CD4-positive, alpha-beta T cell (primary cell): Measurements from ENCODE around the gene PROB1. TPM values are rescaled to one million over a fixed set of nuclear protein-coding genes. Genes with fewer than 3 reads are reported as not detected.

Experiments
- ATAC-seq: fragments of 200-7000 bp; cut with Tn5 transposase; one replicate; pipeline ENCODE4 v1.10.0; 2022; ENCODE audit warnings: mild to moderate bottlenecking; ENCODE audit not compliant: poor library complexity
- CTCF ChIA-PET: fragments of 350-600 bp; sonication (Branson Sonifier 250); formaldehyde crosslinking; loops from one replicate; lab custom pipeline; 2021; ENCODE audit warnings: antibody characterized with exemption, inconsistent platforms; lab: Charles Lee
- POLR2A ChIA-PET: fragments of 350-600 bp; sonication (Branson Sonifier 250); formaldehyde crosslinking; loops from one replicate; lab custom pipeline; 2021; ENCODE audit warnings: antibody characterized with exemption, inconsistent platforms; lab: Charles Lee
- DNase-seq, 14 experiments: peaks; one replicate each; pipeline ENCODE4 v3.0.0-alpha.2; 2013 to 2020; ENCODE audit warnings: mixed read lengths in 2 of 14
- H3K27ac ChIP-seq, 2 donors: one replicate each; pipeline versions ENCODE4 v1.5.1 to v1.7.0; 2013; ENCODE audit warnings: low read length in 2 of 2, low read depth in 1 of 2, mild to moderate bottlenecking in 1 of 2
- H3K27me3 ChIP-seq, 2 experiments: 1 replicate in 1 of 2; 2 replicates in 1 of 2; pipeline versions ENCODE4 v1.6.1 to v1.7.0; 2013; ENCODE audit warnings: low read length in 2 of 2, control low read depth in 1 of 2, mild to moderate bottlenecking in 1 of 2, moderate library complexity in 1 of 2; ENCODE audit not compliant: insufficient read depth in 2 of 2, control insufficient read depth in 1 of 2
- H3K36me3 ChIP-seq: one replicate; pipeline ENCODE4 v1.6.1; 2013; ENCODE audit warnings: low read length, control low read depth; ENCODE audit not compliant: insufficient read depth
- H3K4me1 ChIP-seq: one replicate; pipeline ENCODE4 v1.6.1; 2013; ENCODE audit warnings: low read length, control low read depth; ENCODE audit not compliant: insufficient read depth
- H3K4me3 ChIP-seq: one replicate; pipeline ENCODE4 v1.5.1; 2013; ENCODE audit warnings: mild to moderate bottlenecking, low read length, moderate library complexity
- H3K9me3 ChIP-seq, 2 experiments: 1 replicate in 1 of 2; 2 replicates in 1 of 2; pipeline versions ENCODE4 v1.6.1 to v1.7.0; 2013; ENCODE audit warnings: low read length in 2 of 2, mild to moderate bottlenecking in 2 of 2, control low read depth in 1 of 2, moderate library complexity in 1 of 2; ENCODE audit not compliant: control insufficient read depth in 1 of 2, insufficient read depth in 1 of 2
- H3K27ac Mint-ChIP-seq: one replicate; pipeline ENCODE4 v1.8.0; 2020; ENCODE audit warnings: mixed read lengths
- H3K27me3 Mint-ChIP-seq: one replicate; pipeline ENCODE4 v1.8.0; 2021; ENCODE audit warnings: mixed read lengths
- H3K36me3 Mint-ChIP-seq: one replicate; pipeline ENCODE4 v1.8.0; 2021; ENCODE audit warnings: low read depth, mixed read lengths
- H3K4me1 Mint-ChIP-seq: one replicate; pipeline ENCODE4 v1.8.0; 2021; ENCODE audit warnings: low read depth, mixed read lengths
- H3K4me3 Mint-ChIP-seq: one replicate; pipeline ENCODE4 v1.8.0; 2020; ENCODE audit warnings: mild to moderate bottlenecking, mixed read lengths
- H3K9me3 Mint-ChIP-seq: one replicate; pipeline ENCODE4 v1.8.0; 2020; ENCODE audit warnings: mixed read lengths
- CTCF ChIP-seq: fragments of 200-600 bp; IDR thresholded peaks from one replicate; pipeline ENCODE4 v1.8.0; 2022; ENCODE audit warnings: antibody characterized with exemption, mild to moderate bottlenecking
- intact Hi-C, 2 experiments: fragments of 100-400 bp; cut with DNase I in 1 of 2; cut with micrococcal nuclease in 1 of 2; formaldehyde crosslinking; loops; one replicate each; pipeline versions ENCODE4 v1.15.1 to v1.9.0; 2023 to 2025; cut with DNase I, micrococcal nuclease
- total RNA-seq, 174 experiments: library from RNA in 2 of 174; stranded (reverse) in 2 of 174; gene quantifications; one replicate each; pipeline ENCODE4 v1.2.3 and lab custom pipeline; 2021 to 2026

PROB1 gene
- total RNA-seq, 2 experiments from 2014 or later: 0.25 to 0.41 TPM

- no peak for TF ChIP-seq CTCF
- Histone ChIP-seq H3K27ac (no peak overlapping the region), H3K36me3 (peaks cover 4% of the 10 kb centered on the region), H3K9me3 (no peaks in the 10 kb centered on the region), H3K4me3 (no peak overlapping the region), H3K27me3 (peaks cover 0 to 6% of the 10 kb centered on the region in 2 experiments), H3K4me1 (peaks cover 27% of the 10 kb centered on the region)
- Mint-ChIP-seq H3K27me3 (no peaks in the 10 kb centered on the region), H3K4me1 (peaks cover 11% of the 10 kb centered on the region), H3K9me3 (no peaks in the 10 kb centered on the region), H3K27ac (no peak overlapping the region), H3K4me3 (no peak overlapping the region), H3K36me3 (no peaks in the 10 kb centered on the region)
- DNase-seq (no peak), ATAC-seq (no peak)
- intact Hi-C loops: no loop called here
- ChIA-PET POLR2A (interaction anchor here (0.7 kb wide), 1 partner anchor 55 kb away, joined by 3 read pairs; the partner anchor contains the start of gene PAIP2), CTCF (no interaction called here)
Observed at GRCh38 chr5:139396691-139397090, 1.8 kb upstream of the PROB1 start.

GRCh38 chr5:139395844-139396640, 1.1 kb upstream of the PROB1 start:
- no peak for TF ChIP-seq CTCF
- Mint-ChIP-seq H3K9me3 (no peaks in the 10 kb centered on the region), H3K27ac (no peak overlapping the region), H3K4me3 (peak overlapping the region; percentile 76), H3K4me1 (peaks cover 18% of the 10 kb centered on the region), H3K36me3 (no peaks in the 10 kb centered on the region), H3K27me3 (no peaks in the 10 kb centered on the region)
- Histone ChIP-seq H3K4me3 (no peak overlapping the region), H3K27me3 (peaks cover 0 to 6% of the 10 kb centered on the region in 2 experiments), H3K36me3 (peaks cover 4% of the 10 kb centered on the region), H3K9me3 (no peaks in the 10 kb centered on the region), H3K27ac (no peak overlapping the region), H3K4me1 (peaks cover 34% of the 10 kb centered on the region)
- ATAC-seq (no peak), DNase-seq (no peak)
- intact Hi-C loops: no loop called here
- POLR2A ChIA-PET: interaction anchor here (0.7 to 4.6 kb wide), 2 partner anchors 8 to 54 kb away, joined by 3 to 18 read pairs; partner anchors contain the start of genes PAIP2 and SPATA24
- CTCF ChIA-PET: no interaction called here

GRCh38 chr5:139394123-139394653, 716 bp downstream of the PROB1 start:
- ChIA-PET CTCF (interaction anchor here (0.8 to 1.0 kb wide), 2 partner anchors 9 to 10 kb away, joined by 3 read pairs; partner anchors contain the start of gene SPATA24), POLR2A (interaction anchor here (3.6 to 4.6 kb wide), 2 partner anchors 10 to 52 kb away, joined by 18 to 21 read pairs; partner anchors contain the start of genes PAIP2 and SPATA24)
- H3K4me1 Mint-ChIP-seq: peaks cover 36% of the 10 kb centered on the region
- Histone ChIP-seq H3K4me1 (peaks cover 52% of the 10 kb centered on the region), H3K36me3 (no peaks in the 10 kb centered on the region), H3K4me3 (peak overlapping the region; percentile 81), H3K27me3 (peaks cover 0 to 6% of the 10 kb centered on the region in 2 experiments), H3K27ac (no peak overlapping the region), H3K9me3 (no peaks in the 10 kb centered on the region)
- intact Hi-C loops: loop anchor here in 1 of 2 experiments (5.0 kb wide), 1 partner anchor 52 kb away; the partner anchor contains the start of gene PAIP2
- H3K9me3 Mint-ChIP-seq: no peaks in the 10 kb centered on the region
- H3K4me3 Mint-ChIP-seq: peak overlapping the region; percentile 92
- H3K27me3 Mint-ChIP-seq: no peaks in the 10 kb centered on the region
- peak; percentile 64 for TF ChIP-seq CTCF
- no peak overlapping the region for H3K27ac Mint-ChIP-seq
- peak in 11 of 14 experiments; percentile 22 to 73 (median 51) for DNase-seq
- no peaks in the 10 kb centered on the region for H3K36me3 Mint-ChIP-seq
- ATAC-seq: peak; percentile 28
